WTC11 (cell line): ENCODE data around the gene ADAM11. TPM values are rescaled to one million over a fixed set of nuclear protein-coding genes. Genes with fewer than 3 reads are reported as not detected.

Source experiments
- ATAC-seq: fragments of 200-7000 bp; cut with Tn5 transposase; 2 replicates; pipeline ENCODE4 v1.10.0; 2021; ENCODE audit warnings: mild to moderate bottlenecking, moderate library complexity
- CTCF ChIA-PET: fragments of 300-600 bp; sonication (Branson Sonifier 250); formaldehyde crosslinking; loops from one replicate; lab custom pipeline; 2021; ENCODE audit warnings: antibody characterized with exemption; lab: Charles Lee
- POLR2A ChIA-PET: fragments of 350-600 bp; sonication (Branson Sonifier 250); formaldehyde crosslinking; loops from one replicate; lab custom pipeline; 2021; ENCODE audit warnings: antibody characterized with exemption; lab: Charles Lee
- DNase-seq: peaks from one replicate; pipeline ENCODE4 v3.0.0; 2021; ENCODE audit warnings: low spot score
- H3K27ac Mint-ChIP-seq: 2 replicates; pipeline ENCODE4 v1.8.0; 2021; ENCODE audit warnings: mixed read lengths
- H3K27me3 Mint-ChIP-seq: 2 replicates; pipeline ENCODE4 v1.8.0; 2021; ENCODE audit warnings: low read depth, mild to moderate bottlenecking, moderate library complexity, mixed read lengths
- H3K36me3 Mint-ChIP-seq: 2 replicates; pipeline ENCODE4 v1.8.0; 2021; ENCODE audit warnings: mixed read lengths
- H3K4me1 Mint-ChIP-seq: 2 replicates; pipeline ENCODE4 v1.8.0; 2022; ENCODE audit warnings: mixed read lengths
- H3K4me3 Mint-ChIP-seq: 2 replicates; pipeline ENCODE4 v1.8.0; 2021; ENCODE audit warnings: mild to moderate bottlenecking, moderate library complexity, mixed read lengths
- H3K9me3 Mint-ChIP-seq: 2 replicates; pipeline ENCODE4 v1.8.0; 2021; ENCODE audit warnings: mixed read lengths
- AR ChIP-seq: fragments of 250-450 bp; sonication (Bioruptor Pico); IDR thresholded peaks from 2 replicates; pipeline ENCODE4 v1.9.0; 2021; ENCODE audit warnings: mild to moderate bottlenecking
- CDX4 ChIP-seq: fragments of 250-450 bp; sonication (Bioruptor Pico); IDR thresholded peaks from 2 replicates; pipeline ENCODE4 v1.9.0; 2021; ENCODE audit warnings: moderate library complexity, mild to moderate bottlenecking, inconsistent platforms, borderline replicate concordance
- EMX1 ChIP-seq: fragments of 250-450 bp; sonication (Bioruptor Pico); IDR thresholded peaks from 2 replicates; pipeline ENCODE4 v1.8.0; 2021; ENCODE audit warnings: mild to moderate bottlenecking
- ERG ChIP-seq: fragments of 250-450 bp; sonication (Bioruptor Pico); IDR thresholded peaks from 2 replicates; pipeline ENCODE4 v1.8.0; 2021; ENCODE audit warnings: mild to moderate bottlenecking
- GRHL2 ChIP-seq: fragments of 250-450 bp; sonication (Bioruptor Pico); IDR thresholded peaks from 2 replicates; pipeline ENCODE4 v1.8.0; 2022; ENCODE audit warnings: mild to moderate bottlenecking, moderate library complexity; ENCODE audit not compliant: insufficient replicate concordance, severe bottlenecking
- HMGXB4 ChIP-seq: sonication (generic); formaldehyde crosslinking; IDR thresholded peaks from 2 replicates; pipeline ENCODE4 v1.8.1; 2023; ENCODE audit warnings: mild to moderate bottlenecking, moderate library complexity, missing genetic modification reagents
- PRDM15 ChIP-seq: sonication (generic); formaldehyde crosslinking; IDR thresholded peaks from 2 replicates; pipeline ENCODE4 v1.8.0; 2022; ENCODE audit warnings: missing genetic modification reagents
- PRRX2 ChIP-seq: fragments of 250-450 bp; sonication (Bioruptor Pico); IDR thresholded peaks from 2 replicates; pipeline ENCODE4 v1.8.0; 2021; ENCODE audit warnings: mild to moderate bottlenecking
- ZNF219 ChIP-seq: sonication (generic); formaldehyde crosslinking; IDR thresholded peaks from 2 replicates; pipeline ENCODE4 v1.8.0; 2023; ENCODE audit warnings: missing genetic modification reagents, mild to moderate bottlenecking, borderline replicate concordance
- ZNF263 ChIP-seq: sonication (generic); formaldehyde crosslinking; IDR thresholded peaks from 2 replicates; pipeline ENCODE4 v1.8.1; 2022; ENCODE audit warnings: low read depth, mild to moderate bottlenecking, moderate library complexity, missing genetic modification reagents
- ZNF416 ChIP-seq: fragments of 250-450 bp; sonication (Bioruptor Pico); IDR thresholded peaks from 2 replicates; pipeline ENCODE4 v1.9.0; 2021; ENCODE audit warnings: mild to moderate bottlenecking, inconsistent platforms
- total RNA-seq: library from RNA; stranded (reverse); gene quantifications from 3 replicates; pipeline ENCODE4 v1.2.3, GENCODE V29; 2021
- TF ChIP-seq, protein P1 (sequence below): sonication (generic); formaldehyde crosslinking; IDR thresholded peaks from 2 replicates; pipeline ENCODE4 v1.8.1; 2023; ENCODE audit warnings: mild to moderate bottlenecking, missing genetic modification reagents, borderline replicate concordance
- TF ChIP-seq, protein P2 (sequence below): sonication (generic); formaldehyde crosslinking; IDR thresholded peaks from 2 replicates; pipeline ENCODE4 v1.8.1; 2022; ENCODE audit warnings: mild to moderate bottlenecking, missing genetic modification reagents, moderate library complexity, borderline replicate concordance

The ADAM11 gene
- total RNA-seq, 1 experiment from 2014 or later, result 3.0 TPM

- Mint-ChIP-seq H3K27ac (no peak overlapping the region), H3K4me3 (no peak overlapping the region), H3K9me3 (peaks cover 3% of the 10 kb centered on the region; the same call in 1 of the 2 replicates), H3K27me3 (peaks cover 4% of the 10 kb centered on the region), H3K36me3 (peaks cover 23% of the 10 kb centered on the region)
- ChIA-PET POLR2A (no interaction called here), CTCF (interaction anchor here (0.9 to 2.7 kb wide), 3 partner anchors 11 to 129 kb away, joined by 4 to 8 read pairs (median 4); no protein-coding TSS in a partner anchor)
- DNase-seq (no peak), ATAC-seq (no peak; the same call in 1 of the 2 replicates)
- TF ChIP-seq ZNF263 (CRISPR knock-in tag) (no peak), PRRX2 (CRISPR knock-in tag) (no peak), EMX1 (CRISPR knock-in tag) (no peak), ERG (CRISPR knock-in tag) (no peak), PRDM15 (CRISPR knock-in tag) (no peak), ZNF219 (no peak), ZNF416 (CRISPR knock-in tag) (no peak), CDX4 (CRISPR knock-in tag) (no peak), HMGXB4 (no peak), AR (CRISPR knock-in tag) (no peak), GRHL2 (no peak)
- TF ChIP-seq, protein P1, sequence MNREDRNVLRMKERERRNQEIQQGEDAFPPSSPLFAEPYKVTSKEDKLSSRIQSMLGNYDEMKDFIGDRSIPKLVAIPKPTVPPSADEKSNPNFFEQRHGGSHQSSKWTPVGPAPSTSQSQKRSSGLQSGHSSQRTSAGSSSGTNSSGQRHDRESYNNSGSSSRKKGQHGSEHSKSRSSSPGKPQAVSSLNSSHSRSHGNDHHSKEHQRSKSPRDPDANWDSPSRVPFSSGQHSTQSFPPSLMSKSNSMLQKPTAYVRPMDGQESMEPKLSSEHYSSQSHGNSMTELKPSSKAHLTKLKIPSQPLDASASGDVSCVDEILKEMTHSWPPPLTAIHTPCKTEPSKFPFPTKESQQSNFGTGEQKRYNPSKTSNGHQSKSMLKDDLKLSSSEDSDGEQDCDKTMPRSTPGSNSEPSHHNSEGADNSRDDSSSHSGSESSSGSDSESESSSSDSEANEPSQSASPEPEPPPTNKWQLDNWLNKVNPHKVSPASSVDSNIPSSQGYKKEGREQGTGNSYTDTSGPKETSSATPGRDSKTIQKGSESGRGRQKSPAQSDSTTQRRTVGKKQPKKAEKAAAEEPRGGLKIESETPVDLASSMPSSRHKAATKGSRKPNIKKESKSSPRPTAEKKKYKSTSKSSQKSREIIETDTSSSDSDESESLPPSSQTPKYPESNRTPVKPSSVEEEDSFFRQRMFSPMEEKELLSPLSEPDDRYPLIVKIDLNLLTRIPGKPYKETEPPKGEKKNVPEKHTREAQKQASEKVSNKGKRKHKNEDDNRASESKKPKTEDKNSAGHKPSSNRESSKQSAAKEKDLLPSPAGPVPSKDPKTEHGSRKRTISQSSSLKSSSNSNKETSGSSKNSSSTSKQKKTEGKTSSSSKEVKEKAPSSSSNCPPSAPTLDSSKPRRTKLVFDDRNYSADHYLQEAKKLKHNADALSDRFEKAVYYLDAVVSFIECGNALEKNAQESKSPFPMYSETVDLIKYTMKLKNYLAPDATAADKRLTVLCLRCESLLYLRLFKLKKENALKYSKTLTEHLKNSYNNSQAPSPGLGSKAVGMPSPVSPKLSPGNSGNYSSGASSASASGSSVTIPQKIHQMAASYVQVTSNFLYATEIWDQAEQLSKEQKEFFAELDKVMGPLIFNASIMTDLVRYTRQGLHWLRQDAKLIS (CRISPR knock-in tag), result no peak
- TF ChIP-seq, protein P2, sequence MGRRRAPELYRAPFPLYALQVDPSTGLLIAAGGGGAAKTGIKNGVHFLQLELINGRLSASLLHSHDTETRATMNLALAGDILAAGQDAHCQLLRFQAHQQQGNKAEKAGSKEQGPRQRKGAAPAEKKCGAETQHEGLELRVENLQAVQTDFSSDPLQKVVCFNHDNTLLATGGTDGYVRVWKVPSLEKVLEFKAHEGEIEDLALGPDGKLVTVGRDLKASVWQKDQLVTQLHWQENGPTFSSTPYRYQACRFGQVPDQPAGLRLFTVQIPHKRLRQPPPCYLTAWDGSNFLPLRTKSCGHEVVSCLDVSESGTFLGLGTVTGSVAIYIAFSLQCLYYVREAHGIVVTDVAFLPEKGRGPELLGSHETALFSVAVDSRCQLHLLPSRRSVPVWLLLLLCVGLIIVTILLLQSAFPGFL, result no peak
- TF ChIP-seq, all 79 proteins: peak for 0
- H3K4me1 Mint-ChIP-seq, result no peaks in the 10 kb centered on the region; the same call in 1 of the 2 replicates
Observed at GRCh38 chr17:44749076-44749979, 9.5 kb upstream of the ADAM11 start.
